Adrenal gland (tissue), 12 donors: ENCODE data around the gene ZNF592. TPM values are rescaled to one million over a fixed set of nuclear protein-coding genes. Genes with fewer than 3 reads are reported as not detected.

Experiments
- DNase-seq, 7 donors: peaks; one replicate each; pipeline ENCODE4 v3.0.0-alpha.2; 2019 to 2020
- H3K27ac ChIP-seq, 5 donors: fragments of 200-600 bp; sonication (generic) in 4 of 5; 1 replicate in 3 of 5; 2 replicates in 2 of 5; pipeline versions ENCODE4 v1.5.1 to v1.8.0; 2016 to 2020; ENCODE audit warnings: mild to moderate bottlenecking in 1 of 5
- H3K27me3 ChIP-seq: fragments of 200-600 bp; 2 replicates; pipeline ENCODE4 v1.8.0; 2021
- H3K36me3 ChIP-seq, 2 donors: fragments of 200-600 bp; replicated peaks in 1 of 2; 1 replicate in 1 of 2; 2 replicates in 1 of 2; pipeline versions ENCODE4 v1.5.1 to v1.8.0; 2018 to 2022
- H3K4me1 ChIP-seq, 2 donors: fragments of 200-600 bp; replicated peaks in 1 of 2; 1 replicate in 1 of 2; 2 replicates in 1 of 2; pipeline versions ENCODE4 v1.5.1 to v1.8.0; 2018 to 2021
- H3K4me3 ChIP-seq, 4 donors: fragments of 200-600 bp; sonication (generic) in 3 of 4; one replicate each; pipeline ENCODE4 v1.5.1; 2016 to 2018
- H3K9me3 ChIP-seq, 3 donors: fragments of 200-600 bp; sonication (generic) in 1 of 3; replicated peaks in 1 of 3; 1 replicate in 2 of 3; 2 replicates in 1 of 3; pipeline versions ENCODE4 v1.5.1 to v1.8.0; 2016 to 2021
- POLR2A ChIP-seq, 2 donors: fragments of 450-650 bp; IDR thresholded peaks; one replicate each; pipeline ENCODE4 v1.6.1; 2017; ENCODE audit warnings: antibody characterized with exemption in 2 of 2, mild to moderate bottlenecking in 2 of 2, moderate library complexity in 1 of 2
- WGBS, 4 donors: extraction: QIAGEN DNeasy Blood & Tissue Kit in 2 of 4; methylation state at CpG; one replicate each; pipeline versions ENCODE4 v1.1.5 to v1.1.7; 2013 to 2017; 5-methylcytosine and 5-hydroxymethylcytosine counted together
- intact Hi-C, 2 donors: fragments of 100-400 bp; cut with DNase I; formaldehyde crosslinking; loops; one replicate each; pipeline versions ENCODE4 v1.14.1 to v1.15.0; 2022 to 2023
- polyA plus RNA-seq, 3 donors: library from polyadenylated mRNA; stranded (reverse); fragments of 200-250 nt in 2 of 3; fragments of 350-450 nt in 1 of 3; fragmentation: Illumina TruSeq in 1 of 3; extraction: RNeasy Lipid Tissue Mini Kit (QIAGEN cat#74804) in 1 of 3; gene quantifications; one replicate each; pipeline ENCODE4 v1.2.3, GENCODE V29; 2013 to 2014
- total RNA-seq, 9 donors: library from RNA; depleted of rRNA in 4 of 9; stranded (reverse); fragments of >200 nt in 4 of 9; fragments of 120-200 nt in 1 of 9; fragmentation: NEBNext Ultra II Directional in 1 of 9; extraction: Animal tissue kit (Norgen Biotek cat#: 25700) in 1 of 9; gene quantifications; one replicate each; pipeline versions ENCODE4 v1.1.0 to v1.2.4, GENCODE V29; 2013 to 2023
- TF ChIP-seq, protein P1 (sequence below), 6 experiments: fragments of 450-650 bp in 4 of 6; fragments of 200-600 bp in 2 of 6; sonication (generic) in 1 of 6; IDR thresholded peaks; 1 replicate in 5 of 6; 2 replicates in 1 of 6; pipeline versions ENCODE4 v1.5.1 to v1.8.0; 2016 to 2021; ENCODE audit warnings: antibody characterized with exemption in 6 of 6, mild to moderate bottlenecking in 2 of 6, moderate library complexity in 1 of 6
- donor health status: healthy with polysubstance abuse.
- donor health status: Bipolar disorder and iron deficiency.
- donor health status: DM: yes; HTN: yes; CAD: no.
- donor health status: DM: no; HTN: no; CAD: no.
- donor health status: DM: no; HTN: no; CAD: no.
- donor health status: DM: yes; HTN: yes; CAD: no.

ZNF592 gene
- total and polyA plus RNA-seq, 12 donors, result 8.1 to 30.3 (median 24.2) TPM

DNA sequence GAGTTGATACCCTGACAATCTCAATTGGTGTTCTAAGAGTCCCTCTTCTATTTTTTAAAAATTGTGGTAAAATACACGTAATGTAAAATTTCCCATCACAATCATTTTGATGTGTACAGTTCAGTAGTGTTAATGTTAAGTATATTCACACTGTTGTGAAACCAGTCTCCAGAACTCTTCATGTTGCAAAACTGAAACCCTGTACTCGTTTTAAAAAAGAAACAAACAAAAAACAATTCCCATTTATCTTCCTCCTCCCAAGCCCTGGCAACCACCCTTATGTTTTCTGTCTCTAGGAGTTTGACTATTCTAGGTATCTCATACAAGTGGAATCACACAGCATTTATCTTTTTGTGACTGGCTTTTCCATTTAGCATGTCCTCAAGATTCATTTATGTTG is 40.1 kb downstream of the ZNF592 start:
- H3K4me1 ChIP-seq, result peaks cover 5 to 28% of the 10 kb centered on the region in 2 donors
- DNase-seq, result peak in 1 of 7 donors; percentile 9
- intact Hi-C loops, result no loop called here
- H3K9me3 ChIP-seq, result no peaks in the 10 kb centered on the region
- WGBS, 4 donors, result 43 to 48% (median 45%) methylated on average over 2 of the region's 2 CpGs
- no peak for TF ChIP-seq POLR2A (IDR thresholded peaks at IDR 0.05)
- TF ChIP-seq, protein P1, sequence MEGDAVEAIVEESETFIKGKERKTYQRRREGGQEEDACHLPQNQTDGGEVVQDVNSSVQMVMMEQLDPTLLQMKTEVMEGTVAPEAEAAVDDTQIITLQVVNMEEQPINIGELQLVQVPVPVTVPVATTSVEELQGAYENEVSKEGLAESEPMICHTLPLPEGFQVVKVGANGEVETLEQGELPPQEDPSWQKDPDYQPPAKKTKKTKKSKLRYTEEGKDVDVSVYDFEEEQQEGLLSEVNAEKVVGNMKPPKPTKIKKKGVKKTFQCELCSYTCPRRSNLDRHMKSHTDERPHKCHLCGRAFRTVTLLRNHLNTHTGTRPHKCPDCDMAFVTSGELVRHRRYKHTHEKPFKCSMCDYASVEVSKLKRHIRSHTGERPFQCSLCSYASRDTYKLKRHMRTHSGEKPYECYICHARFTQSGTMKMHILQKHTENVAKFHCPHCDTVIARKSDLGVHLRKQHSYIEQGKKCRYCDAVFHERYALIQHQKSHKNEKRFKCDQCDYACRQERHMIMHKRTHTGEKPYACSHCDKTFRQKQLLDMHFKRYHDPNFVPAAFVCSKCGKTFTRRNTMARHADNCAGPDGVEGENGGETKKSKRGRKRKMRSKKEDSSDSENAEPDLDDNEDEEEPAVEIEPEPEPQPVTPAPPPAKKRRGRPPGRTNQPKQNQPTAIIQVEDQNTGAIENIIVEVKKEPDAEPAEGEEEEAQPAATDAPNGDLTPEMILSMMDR (IDR thresholded peaks at IDR 0.05), result no peak
- no peak overlapping the region for H3K27ac ChIP-seq
- peaks cover 0 to 43% of the 10 kb centered on the region in 2 donors for H3K36me3 ChIP-seq
- H3K4me3 ChIP-seq, result no peak overlapping the region
- H3K27me3 ChIP-seq, result no peaks in the 10 kb centered on the region

- Histone ChIP-seq H3K4me3 (no peak overlapping the region), H3K36me3 (peaks cover 0 to 31% of the 10 kb centered on the region in 2 donors), H3K27me3 (no peaks in the 10 kb centered on the region), H3K9me3 (no peaks in the 10 kb centered on the region), H3K27ac (peak overlapping the region in 1 of 5 donors; percentile 24), H3K4me1 (peaks cover 5 to 28% of the 10 kb centered on the region in 2 donors)
- 96 to 100% (median 98%) methylated on average over 4 to 5 of the region's 5 CpGs for WGBS, 4 donors
- TF ChIP-seq, protein P1 (IDR thresholded peaks at IDR 0.05), result no peak
- TF ChIP-seq POLR2A (IDR thresholded peaks at IDR 0.05), result no peak
- DNase-seq, result peak in 1 of 7 donors; percentile 33
- intact Hi-C loops, result no loop called here
Observed at GRCh38 chr15:84789762-84790161, 41.4 kb downstream of the ZNF592 start.

- Histone ChIP-seq H3K4me3 (no peak overlapping the region), H3K27ac (peak overlapping the region in 1 of 5 donors; percentile 24), H3K9me3 (no peaks in the 10 kb centered on the region), H3K4me1 (peaks cover 0 to 26% of the 10 kb centered on the region in 2 donors), H3K36me3 (peaks cover 0 to 24% of the 10 kb centered on the region in 2 donors), H3K27me3 (no peaks in the 10 kb centered on the region)
- TF ChIP-seq POLR2A (IDR thresholded peaks at IDR 0.05), result no peak
- TF ChIP-seq, protein P1 (IDR thresholded peaks at IDR 0.05), result no peak
- peak in 1 of 7 donors; percentile 48 for DNase-seq
- intact Hi-C loops, result no loop called here
- WGBS, 4 donors, result 95 to 100% (median 99%) methylated on average over 1 to 4 of the region's 4 CpGs
Observed at GRCh38 chr15:84790676-84791075, 42.3 kb downstream of the ZNF592 start.

GRCh38 chr15:84791763-84792162 is 43.4 kb downstream of the ZNF592 start:
- peaks cover 0 to 29% of the 10 kb centered on the region in 2 donors for H3K36me3 ChIP-seq
- WGBS, 4 donors, result 75 to 86% (median 82%) methylated on average over 2 of the region's 2 CpGs

More at GRCh38 chr15:84791763-84792162, 43.4 kb downstream of the ZNF592 start:
- intact Hi-C loops, result no loop called here
- Histone ChIP-seq H3K9me3 (no peaks in the 10 kb centered on the region), H3K27me3 (no peaks in the 10 kb centered on the region), H3K27ac (peak overlapping the region in 1 of 5 donors; percentile 6), H3K4me3 (no peak overlapping the region), H3K4me1 (peaks cover 0 to 24% of the 10 kb centered on the region in 2 donors)
- TF ChIP-seq, protein P1 (IDR thresholded peaks at IDR 0.05), result no peak
- TF ChIP-seq POLR2A (IDR thresholded peaks at IDR 0.05), result no peak
- DNase-seq, result peak in 1 of 7 donors; percentile 37
